OCI-LY3 (cell line): ENCODE results near the gene C10orf90.

Experiments used
- EZH2phosphoT487 ChIP-seq: fragments of 200-600 bp; shearing (Covaris generic); IDR thresholded peaks from 2 replicates; pipeline ENCODE4 v1.6.1; 2018; ENCODE audit warnings: antibody characterized with exemption, mixed run types, low read depth
- TF ChIP-seq, protein P1 (sequence below): fragments of 200-600, 300-600 bp; sonication (generic); IDR thresholded peaks from 2 replicates; pipeline ENCODE4 v1.5.1; 2014; ENCODE audit warnings: antibody characterized with exemption, low read length, low read depth

GRCh38 chr10:126675656-126676438 lies 5.4 kb upstream of the C10orf90 start:
- TF ChIP-seq, protein P1, sequence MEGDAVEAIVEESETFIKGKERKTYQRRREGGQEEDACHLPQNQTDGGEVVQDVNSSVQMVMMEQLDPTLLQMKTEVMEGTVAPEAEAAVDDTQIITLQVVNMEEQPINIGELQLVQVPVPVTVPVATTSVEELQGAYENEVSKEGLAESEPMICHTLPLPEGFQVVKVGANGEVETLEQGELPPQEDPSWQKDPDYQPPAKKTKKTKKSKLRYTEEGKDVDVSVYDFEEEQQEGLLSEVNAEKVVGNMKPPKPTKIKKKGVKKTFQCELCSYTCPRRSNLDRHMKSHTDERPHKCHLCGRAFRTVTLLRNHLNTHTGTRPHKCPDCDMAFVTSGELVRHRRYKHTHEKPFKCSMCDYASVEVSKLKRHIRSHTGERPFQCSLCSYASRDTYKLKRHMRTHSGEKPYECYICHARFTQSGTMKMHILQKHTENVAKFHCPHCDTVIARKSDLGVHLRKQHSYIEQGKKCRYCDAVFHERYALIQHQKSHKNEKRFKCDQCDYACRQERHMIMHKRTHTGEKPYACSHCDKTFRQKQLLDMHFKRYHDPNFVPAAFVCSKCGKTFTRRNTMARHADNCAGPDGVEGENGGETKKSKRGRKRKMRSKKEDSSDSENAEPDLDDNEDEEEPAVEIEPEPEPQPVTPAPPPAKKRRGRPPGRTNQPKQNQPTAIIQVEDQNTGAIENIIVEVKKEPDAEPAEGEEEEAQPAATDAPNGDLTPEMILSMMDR, result no peak
- TF ChIP-seq EZH2phosphoT487, result no peak
